GM19023 (cell line): Measurements from ENCODE around the gene CTCFL.

Experiments
- ATAC-seq: cut with Tn5 transposase; IDR thresholded peaks from one replicate; pipeline ENCODE4 v1.9.1; 2021; ENCODE audit warnings: mild to moderate bottlenecking, moderate library complexity; ENCODE audit not compliant: unreplicated experiment

Gene CTCFL

DNA sequence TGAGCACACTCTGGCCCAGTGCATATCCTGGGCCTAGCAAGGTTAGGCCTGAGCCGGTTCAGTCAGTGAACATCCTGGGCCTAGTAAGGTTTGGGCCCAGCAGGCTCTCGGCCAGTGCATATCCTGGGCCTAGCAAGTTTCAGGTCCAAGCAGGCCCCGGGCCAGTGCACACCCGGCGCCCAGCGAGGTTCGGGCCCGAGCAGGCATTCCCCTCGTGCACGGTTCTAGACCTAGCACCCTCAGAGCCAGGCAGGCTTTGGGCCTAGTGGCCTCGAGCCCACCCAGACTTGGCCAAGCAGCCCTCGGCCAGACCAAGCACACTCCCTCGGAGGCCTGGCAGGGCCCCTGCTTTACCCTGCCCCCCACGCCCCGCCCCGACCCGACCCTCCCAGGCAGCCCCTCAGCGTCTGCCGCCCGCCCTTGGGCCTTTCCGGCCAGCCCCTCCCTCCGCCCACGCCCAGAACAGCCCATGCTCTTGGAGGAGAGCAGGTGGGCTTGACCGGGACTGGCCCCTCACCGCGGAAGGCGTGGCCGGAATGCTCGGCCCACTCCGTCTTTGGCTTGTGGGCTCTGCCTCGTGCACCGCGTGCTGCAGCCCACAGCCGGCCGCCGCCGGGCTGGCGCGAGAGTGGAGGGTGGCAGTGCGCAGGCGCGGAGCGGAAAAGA lies at the start of gene CTCFL:
Gene CTCFL (minus strand): TSS at position 630 of the 666 bp plus-strand sequence. CDS start 935 bp downstream, outside the sequence.
- ATAC-seq, result no peak

DNA sequence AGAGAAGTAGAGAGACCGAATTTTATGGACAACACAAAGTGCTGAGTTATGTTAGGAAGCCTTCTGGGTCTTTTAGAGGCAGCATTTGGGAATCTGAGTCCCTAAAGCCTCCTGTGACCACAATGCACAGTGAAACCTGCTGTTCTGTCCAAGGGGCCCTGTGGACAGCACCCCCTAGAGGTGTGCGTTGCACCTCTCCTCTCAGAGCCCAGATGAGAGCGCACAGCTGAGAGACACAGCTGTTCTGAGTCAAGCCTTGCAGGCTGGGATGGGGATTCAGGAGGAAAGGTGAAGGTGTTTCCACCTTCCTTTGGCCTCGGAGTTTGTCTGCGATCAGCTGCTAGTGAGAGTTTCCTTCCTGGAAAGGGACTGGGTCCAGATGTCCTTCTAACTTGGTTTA lies 49.0 kb upstream of the CTCFL start:
- ATAC-seq, result no peak

GRCh38 chr20:57573242-57573641 lies 48.3 kb upstream of the CTCFL start:
- ATAC-seq, result no peak

DNA sequence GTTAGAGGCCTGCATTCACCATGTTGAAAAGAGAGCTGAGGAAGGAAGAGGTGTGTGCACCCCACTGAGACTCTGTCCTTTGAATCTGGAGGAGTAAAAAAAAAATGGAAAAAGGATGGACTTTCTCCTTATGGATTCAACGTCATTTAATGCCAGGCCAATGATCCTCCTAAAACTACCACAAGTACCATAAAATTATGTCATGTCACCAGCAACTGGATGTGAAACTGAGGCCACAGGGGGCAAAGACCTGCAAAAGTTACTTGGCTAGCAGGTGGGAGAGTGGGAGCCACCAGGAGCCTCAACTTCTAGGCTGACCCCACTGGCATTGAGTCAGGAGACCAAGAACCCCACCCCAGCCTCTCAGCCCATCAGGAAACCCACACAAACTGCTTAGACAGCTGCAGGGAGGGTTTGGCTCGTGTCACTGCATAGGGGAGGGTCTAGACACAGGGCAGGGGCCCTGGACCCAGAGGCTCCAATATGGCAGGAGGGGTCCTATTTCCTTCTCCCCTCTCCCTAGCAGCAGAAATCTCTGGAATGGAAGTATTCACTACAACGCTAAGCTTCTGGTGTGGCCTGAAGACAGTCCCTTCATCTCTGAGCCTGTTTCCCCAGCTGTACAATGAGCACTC lies 47.0 kb upstream of the CTCFL start:
- no peak for ATAC-seq

GRCh38 chr20:57570920-57571319 lies 46.0 kb upstream of the CTCFL start:
- ATAC-seq, result no peak

GRCh38 chr20:57570145-57570850 lies 45.4 kb upstream of the CTCFL start:
- ATAC-seq, result no peak

DNA sequence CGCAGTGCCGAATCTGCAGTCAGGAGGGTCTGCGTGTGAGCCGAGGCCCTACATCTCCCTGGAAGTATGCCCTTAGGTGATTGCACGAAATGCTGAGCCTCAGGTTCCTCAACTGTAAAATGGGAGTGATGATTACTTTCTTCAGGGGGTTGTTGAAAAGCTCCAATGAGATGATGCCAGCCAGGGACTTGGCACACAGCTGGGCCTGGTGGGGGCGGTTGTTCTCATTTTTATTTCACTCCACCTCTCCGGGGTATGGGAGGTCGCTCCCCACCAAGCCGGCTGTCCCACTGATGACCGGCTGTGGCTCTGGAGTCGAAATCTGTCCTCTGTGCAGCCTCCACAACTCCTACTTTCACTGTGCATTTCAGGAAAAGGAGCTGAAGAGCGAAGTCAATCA lies 44.0 kb upstream of the CTCFL start:
- no peak for ATAC-seq

GRCh38 chr20:57568088-57568896 lies 43.4 kb upstream of the CTCFL start:
- no peak for ATAC-seq

DNA sequence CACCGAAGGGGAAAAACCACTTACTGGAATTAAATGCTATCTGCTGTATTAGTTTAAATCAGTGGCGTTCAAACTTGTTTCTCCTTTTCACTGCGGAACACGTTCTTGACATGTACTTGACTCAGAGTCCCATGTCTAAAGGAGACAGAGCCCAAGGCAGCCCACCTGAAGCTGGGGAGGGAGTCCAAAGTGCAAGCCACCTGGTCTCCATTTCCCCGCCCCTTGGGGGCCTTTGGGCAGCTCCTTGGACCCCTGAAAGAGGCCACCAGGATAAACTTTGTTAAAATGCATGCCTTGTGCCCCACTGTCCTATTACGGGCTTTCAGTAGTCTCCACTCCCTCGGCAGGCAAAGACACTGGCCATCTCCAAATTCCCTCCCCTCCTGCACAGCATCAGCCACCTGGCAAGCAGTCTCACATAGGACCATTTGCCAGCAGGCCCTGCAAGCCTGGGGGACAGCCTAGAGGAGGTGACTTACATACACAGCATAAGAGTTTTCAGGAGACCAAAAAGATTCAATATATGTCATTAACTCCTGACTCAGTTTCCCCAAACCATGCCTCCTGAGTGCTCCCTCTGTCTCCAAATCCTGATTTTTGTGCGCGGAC lies 42.6 kb upstream of the CTCFL start:
- no peak for ATAC-seq

- ATAC-seq, result no peak
These were observed 42.0 kb upstream of the CTCFL start for GRCh38 chr20:57566803-57567459.

DNA sequence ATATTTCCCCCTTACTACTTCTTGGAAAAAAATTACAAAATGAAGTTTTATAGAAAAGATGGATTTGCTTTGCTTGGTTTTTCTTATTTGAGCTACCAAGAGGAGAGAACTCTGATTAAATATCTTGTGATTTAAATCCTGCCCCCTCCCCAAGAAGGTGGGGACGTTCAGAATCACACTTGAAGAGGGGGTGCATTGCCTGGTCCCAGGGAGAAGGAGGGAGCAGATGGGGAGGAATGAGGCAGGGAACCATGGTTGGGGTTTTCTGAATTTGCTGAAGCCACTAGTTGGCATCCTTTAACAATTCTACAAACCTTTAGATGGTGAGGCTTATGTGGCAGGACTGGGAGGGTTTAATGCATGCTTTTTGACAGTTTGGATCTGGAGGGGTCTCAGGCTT lies 41.5 kb upstream of the CTCFL start:
- ATAC-seq, result no peak

DNA sequence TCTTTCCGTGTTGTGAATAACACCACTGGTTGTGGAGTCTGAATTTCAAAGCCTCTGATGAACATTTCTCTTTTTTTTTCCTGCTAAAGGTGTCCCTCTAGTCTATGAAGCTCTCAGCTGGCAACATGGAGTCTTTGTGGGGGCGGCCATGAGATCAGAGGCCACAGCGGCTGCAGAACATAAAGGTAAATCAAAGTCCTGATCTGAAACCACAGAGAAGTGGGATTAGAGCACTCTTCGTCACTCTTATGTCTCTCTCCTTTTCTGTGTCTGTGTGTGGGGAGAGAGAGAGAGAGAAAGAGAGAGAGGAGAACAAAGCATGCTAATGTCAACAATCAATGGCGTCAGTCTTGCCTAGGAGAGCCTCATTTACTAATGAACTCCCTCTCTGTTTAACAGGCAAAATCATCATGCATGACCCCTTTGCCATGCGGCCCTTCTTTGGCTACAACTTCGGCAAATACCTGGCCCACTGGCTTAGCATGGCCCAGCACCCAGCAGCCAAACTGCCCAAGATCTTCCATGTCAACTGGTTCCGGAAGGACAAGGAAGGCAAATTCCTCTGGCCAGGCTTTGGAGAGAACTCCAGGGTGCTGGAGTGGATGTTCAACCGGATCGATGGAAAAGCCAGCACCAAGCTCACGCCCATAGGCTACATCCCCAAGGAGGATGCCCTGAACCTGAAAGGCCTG lies 40.2 kb upstream of the CTCFL start:
- no peak for ATAC-seq

DNA sequence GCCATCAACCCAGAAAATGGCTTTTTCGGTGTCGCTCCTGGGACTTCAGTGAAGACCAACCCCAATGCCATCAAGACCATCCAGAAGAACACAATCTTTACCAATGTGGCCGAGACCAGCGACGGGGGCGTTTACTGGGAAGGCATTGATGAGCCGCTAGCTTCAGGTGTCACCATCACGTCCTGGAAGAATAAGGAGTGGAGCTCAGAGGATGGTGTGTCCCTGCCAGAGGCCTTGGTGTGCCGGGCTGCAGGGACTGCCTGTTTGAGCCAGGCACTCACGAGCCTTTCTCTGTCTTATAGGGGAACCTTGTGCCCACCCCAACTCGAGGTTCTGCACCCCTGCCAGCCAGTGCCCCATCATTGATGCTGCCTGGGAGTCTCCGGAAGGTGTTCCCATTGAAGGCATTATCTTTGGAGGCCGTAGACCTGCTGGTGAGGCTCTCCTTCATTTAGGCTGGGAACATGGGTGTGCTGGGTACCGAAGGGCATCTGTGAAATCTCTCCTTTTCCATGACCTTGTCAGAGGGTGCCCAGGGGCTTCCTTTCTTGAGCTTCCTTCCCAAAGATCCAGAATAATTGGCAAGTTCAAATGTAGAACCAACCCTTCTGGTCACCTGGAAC lies 39.4 kb upstream of the CTCFL start:
- no peak for ATAC-seq

DNA sequence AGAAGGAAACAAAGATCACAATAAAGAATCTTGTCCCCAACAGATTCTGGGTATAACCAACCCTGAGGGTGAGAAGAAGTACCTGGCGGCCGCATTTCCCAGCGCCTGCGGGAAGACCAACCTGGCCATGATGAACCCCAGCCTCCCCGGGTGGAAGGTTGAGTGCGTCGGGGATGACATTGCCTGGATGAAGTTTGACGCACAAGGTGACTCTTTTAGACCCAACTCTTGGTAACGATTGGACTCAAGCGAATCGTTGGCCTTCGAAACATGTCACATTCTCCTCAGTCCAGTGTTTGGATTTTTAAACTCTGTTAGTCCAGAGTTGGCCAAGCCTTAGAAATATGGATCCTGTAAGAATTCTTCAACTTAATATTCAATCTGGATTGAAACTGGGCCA lies 38.6 kb upstream of the CTCFL start:
- no peak for ATAC-seq

DNA sequence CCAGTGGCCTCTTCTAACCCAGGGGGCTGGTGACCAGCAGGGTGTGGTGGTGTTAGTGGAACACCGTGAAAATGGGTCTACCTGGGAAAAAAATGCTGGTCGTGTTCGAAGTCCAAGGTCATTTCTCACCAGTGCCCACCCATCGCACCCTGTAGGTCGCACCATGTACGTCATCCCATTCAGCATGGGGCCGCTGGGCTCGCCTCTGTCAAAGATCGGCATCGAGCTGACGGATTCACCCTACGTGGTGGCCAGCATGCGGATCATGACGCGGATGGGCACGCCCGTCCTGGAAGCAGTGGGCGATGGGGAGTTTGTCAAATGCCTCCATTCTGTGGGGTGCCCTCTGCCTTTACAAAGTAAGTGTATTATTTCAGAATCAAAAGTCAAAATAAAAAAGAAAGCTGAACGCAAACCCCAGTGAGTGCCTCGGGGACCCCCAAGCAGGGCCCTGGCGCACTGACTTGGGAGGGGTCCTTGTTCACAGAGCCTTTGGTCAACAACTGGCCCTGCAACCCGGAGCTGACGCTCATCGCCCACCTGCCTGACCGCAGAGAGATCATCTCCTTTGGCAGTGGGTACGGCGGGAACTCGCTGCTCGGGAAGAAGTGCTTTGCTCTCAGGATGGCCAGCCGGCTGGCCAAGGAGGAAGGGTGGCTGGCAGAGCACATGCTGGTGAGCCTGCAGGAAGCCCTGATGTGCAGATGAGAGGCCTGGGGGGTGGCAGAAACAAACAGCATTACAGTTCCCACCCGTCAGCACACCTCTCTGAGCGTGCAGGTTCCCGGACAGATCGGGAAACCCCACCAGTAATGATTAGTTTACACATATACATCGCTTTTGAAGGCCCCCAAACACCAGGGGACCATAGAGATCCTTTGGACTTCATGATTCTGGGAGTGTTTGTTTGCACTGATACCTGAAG lies 37.9 kb upstream of the CTCFL start:
- ATAC-seq, result no peak

- no peak for ATAC-seq
These were observed 36.7 kb upstream of the CTCFL start for GRCh38 chr20:57561356-57562279.
